GM23338 (cell line): ENCODE data around the gene EIF1B. TPM values are rescaled to one million over a fixed set of nuclear protein-coding genes. Genes with fewer than 3 reads are reported as not detected.

Source experiments
- polyA plus RNA-seq: library from polyadenylated mRNA; unstranded; fragments of >200 nt; fragmentation: Nextera tagmentation; extraction: Ambion mirVana; gene quantifications from 2 replicates; pipeline ENCODE4 v1.2.1, GENCODE V29; 2016
- total RNA-seq: library from RNA; depleted of rRNA; stranded (reverse); fragments of >200 nt; shearing (Covaris generic); gene quantifications from 2 replicates; pipeline ENCODE4 v1.2.3, GENCODE V29; 2014; rRNA removed
- TF ChIP-seq, protein P1 (sequence below), 2 experiments: fragments of 200-600 bp in 1 of 2; sonication (generic) in 1 of 2; conservative IDR thresholded peaks; 2 replicates each; pipeline versions ENCODE4 v1.5.1 to v1.6.1; 2016 to 2017; ENCODE audit warnings: antibody characterized with exemption in 2 of 2, low read depth in 2 of 2, mild to moderate bottlenecking in 2 of 2, moderate library complexity in 1 of 2

EIF1B gene
- total and polyA plus RNA-seq, 2 experiments from 2014 or later = 24.4 to 229 TPM

DNA sequence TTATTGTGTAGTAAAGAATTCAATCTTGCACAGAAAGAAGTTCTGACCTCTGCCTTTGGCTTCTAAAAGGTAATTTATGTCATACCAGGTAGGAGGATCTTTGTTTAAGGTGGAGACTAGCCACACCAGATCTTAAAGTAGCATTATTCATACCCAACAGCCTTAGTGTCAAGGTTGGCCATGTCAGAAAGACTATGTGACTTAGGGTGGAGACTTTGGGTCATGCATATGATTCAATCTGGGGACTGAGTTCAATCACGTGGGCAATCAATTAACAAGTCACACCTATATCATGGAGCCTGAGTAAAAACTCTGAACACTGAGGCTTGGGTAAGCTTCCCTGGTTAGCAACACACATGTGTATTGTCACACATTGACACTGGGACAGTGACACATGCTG lies 48.9 kb downstream of the EIF1B start (continued):
- TF ChIP-seq, protein P1, sequence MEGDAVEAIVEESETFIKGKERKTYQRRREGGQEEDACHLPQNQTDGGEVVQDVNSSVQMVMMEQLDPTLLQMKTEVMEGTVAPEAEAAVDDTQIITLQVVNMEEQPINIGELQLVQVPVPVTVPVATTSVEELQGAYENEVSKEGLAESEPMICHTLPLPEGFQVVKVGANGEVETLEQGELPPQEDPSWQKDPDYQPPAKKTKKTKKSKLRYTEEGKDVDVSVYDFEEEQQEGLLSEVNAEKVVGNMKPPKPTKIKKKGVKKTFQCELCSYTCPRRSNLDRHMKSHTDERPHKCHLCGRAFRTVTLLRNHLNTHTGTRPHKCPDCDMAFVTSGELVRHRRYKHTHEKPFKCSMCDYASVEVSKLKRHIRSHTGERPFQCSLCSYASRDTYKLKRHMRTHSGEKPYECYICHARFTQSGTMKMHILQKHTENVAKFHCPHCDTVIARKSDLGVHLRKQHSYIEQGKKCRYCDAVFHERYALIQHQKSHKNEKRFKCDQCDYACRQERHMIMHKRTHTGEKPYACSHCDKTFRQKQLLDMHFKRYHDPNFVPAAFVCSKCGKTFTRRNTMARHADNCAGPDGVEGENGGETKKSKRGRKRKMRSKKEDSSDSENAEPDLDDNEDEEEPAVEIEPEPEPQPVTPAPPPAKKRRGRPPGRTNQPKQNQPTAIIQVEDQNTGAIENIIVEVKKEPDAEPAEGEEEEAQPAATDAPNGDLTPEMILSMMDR (conservative IDR thresholded peaks at IDR 0.05; ENCODE audit: low read depth in 2 of 2) = no peak

Other genes with a start within 250 kb of the EIF1B start
- 0.63 and 0.74 TPM in 2 replicates for gene ENTPD3, start 77.5 kb downstream of the EIF1B start, total RNA-seq
- gene ENTPD3, start 77.5 kb downstream of the EIF1B start, polyA plus RNA-seq = 0.19 and 0.32 TPM in 2 replicates
- 510 and 596 TPM in 2 replicates for gene RPL14, start 147.6 kb downstream of the EIF1B start, total RNA-seq
- 1,727 and 1,748 TPM in 2 replicates for gene RPL14, start 147.6 kb downstream of the EIF1B start, polyA plus RNA-seq
- 7.4 and 10.5 TPM in 2 replicates for gene ZNF619, start 167.4 kb downstream of the EIF1B start, total RNA-seq
- 1.3 and 1.4 TPM in 2 replicates for gene ZNF619, start 167.4 kb downstream of the EIF1B start, polyA plus RNA-seq
- 13.6 and 18.0 TPM in 2 replicates for gene ZNF620, start 196.3 kb downstream of the EIF1B start, total RNA-seq
- gene ZNF620, start 196.3 kb downstream of the EIF1B start, polyA plus RNA-seq = 11.8 and 14.1 TPM in 2 replicates
- gene ZNF621, start 215.3 kb downstream of the EIF1B start, total RNA-seq = 12.1 and 13.6 TPM in 2 replicates
- gene ZNF621, start 215.3 kb downstream of the EIF1B start, polyA plus RNA-seq = 6.3 and 6.8 TPM in 2 replicates